GM12878 (cell line): ENCODE data around the gene TRANK1.
A peak's percentile ranks its signal among the peaks of the same experiment; 100 is the strongest.

ENCODE experiments used
- CEBPB ChIP-seq, 2 experiments: fragments of 150-350 bp in 1 of 2; IDR thresholded peaks; 2 replicates each; pipeline ENCODE4 v1.6.1; 2012 to 2014; ENCODE audit warnings: low read depth in 2 of 2, low read length in 2 of 2, borderline replicate concordance in 1 of 2, inconsistent platforms in 1 of 2
- CTCF ChIP-seq, 3 experiments: IDR thresholded peaks in 2 of 3; conservative IDR thresholded peaks in 1 of 3; 2 replicates each; pipeline ENCODE4 v1.5.1; 2011; ENCODE audit warnings: low read depth in 3 of 3, low read length in 3 of 3, mild to moderate bottlenecking in 3 of 3, control low read depth in 2 of 3, moderate library complexity in 2 of 3, inconsistent platforms in 1 of 3, mixed read lengths in 1 of 3; ENCODE audit not compliant: control insufficient read depth in 2 of 3, insufficient read depth in 1 of 3; ENCODE audit errors: extremely low read depth in 1 of 3
- EGR1 ChIP-seq, 2 experiments: IDR thresholded peaks; 1 replicate in 1 of 2; 2 replicates in 1 of 2; pipeline ENCODE4 v1.6.1; 2011 to 2012; ENCODE audit warnings: low read depth in 2 of 2, low read length in 2 of 2, borderline replicate concordance in 1 of 2, mild to moderate bottlenecking in 1 of 2, moderate library complexity in 1 of 2
- POU2F2 ChIP-seq: IDR thresholded peaks from 3 replicates; pipeline ENCODE4 v1.6.1; 2011; ENCODE audit warnings: low read depth, mild to moderate bottlenecking, low read length, borderline replicate concordance
- RUNX3 ChIP-seq: IDR thresholded peaks from 2 replicates; pipeline ENCODE4 v1.6.1; 2012; ENCODE audit warnings: low read length, inconsistent platforms
- SMARCA5 ChIP-seq: fragments of 450-650 bp; IDR thresholded peaks from 2 replicates; pipeline ENCODE4 v1.6.1; 2017; ENCODE audit warnings: mild to moderate bottlenecking
- SP1 ChIP-seq: IDR thresholded peaks from one replicate; pipeline ENCODE4 v1.6.1; 2011; ENCODE audit warnings: low read depth, low read length
- USF2 ChIP-seq: IDR thresholded peaks from 2 replicates; pipeline ENCODE4 v1.6.1; 2011; ENCODE audit warnings: low read depth, low read length, improper control_type of control experiment, borderline replicate concordance

- TF ChIP-seq CEBPB (IDR thresholded peaks at IDR 0.05; ENCODE audit: borderline replicate concordance in 1 of 2, low read depth in 2 of 2, low read length in 2 of 2): no peak
- peak; percentile 38 to 62 (median 51); a peak in 4 of 6 replicates for TF ChIP-seq CTCF (IDR thresholded peaks at IDR 0.05 in 2 of 3, conservative IDR thresholded peaks at IDR 0.05 in 1 of 3; ENCODE audit: control insufficient read depth in 2 of 3, extremely low read depth in 1 of 3, insufficient read depth in 1 of 3, low read depth in 3 of 3, low read length in 3 of 3)
- TF ChIP-seq EGR1 (IDR thresholded peaks at IDR 0.05; ENCODE audit: borderline replicate concordance in 1 of 2, low read depth in 2 of 2, low read length in 2 of 2): no peak
- TF ChIP-seq RUNX3: no peak
- TF ChIP-seq USF2: no peak
- no peak for TF ChIP-seq SP1
- TF ChIP-seq POU2F2: no peak
- TF ChIP-seq SMARCA5: no peak
Measured at GRCh38 chr3:36904641-36905040, 40.2 kb downstream of the TRANK1 start.
